ENCODE measurements around the gene GOLGA3.
"Not testable (repeated sequence)": the region's sequence is repeated elsewhere in the genome, so short reads cannot be mapped to it uniquely, and the experiment has no call there.

The GOLGA3 gene

GRCh38 chr12:132814232-132814631, 14.4 kb downstream of the GOLGA3 start:
- no peak for TF ChIP-seq CTCF (conservative IDR thresholded peaks at IDR 0.05)

DNA sequence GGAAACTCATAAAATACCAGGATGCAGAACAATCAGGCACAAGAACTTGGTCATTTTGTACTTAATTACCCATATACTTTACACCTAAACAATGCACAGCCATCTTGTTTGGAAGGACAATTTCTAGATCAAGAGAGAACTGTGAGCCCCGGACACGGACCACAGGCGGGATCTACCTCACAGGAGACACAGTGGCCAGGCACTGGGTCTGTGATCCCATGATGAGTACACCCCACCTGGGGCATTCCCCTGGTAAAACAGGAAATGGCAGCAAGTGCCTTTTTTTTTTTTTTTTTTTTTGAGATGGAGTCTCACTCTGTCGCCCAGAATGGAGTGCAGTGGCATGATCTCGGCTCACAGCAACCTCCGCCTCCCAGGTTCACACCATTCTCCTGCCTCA, 15.2 kb downstream of the GOLGA3 start:
- no peak overlapping the region for H3K27ac ChIP-seq

More at GRCh38 chr12:132814232-132814631, 14.4 kb downstream of the GOLGA3 start:
- H3K27ac ChIP-seq, result no peak overlapping the region

GRCh38 chr12:132812631-132813305, 15.9 kb downstream of the GOLGA3 start:
- no peak for TF ChIP-seq CTCF (conservative IDR thresholded peaks at IDR 0.05)
- H3K27ac ChIP-seq, result no peak overlapping the region

More for the DNA sequence above, 15.2 kb downstream of the GOLGA3 start:
- TF ChIP-seq CTCF (conservative IDR thresholded peaks at IDR 0.05), result no peak

GRCh38 chr12:132809391-132809790, 19.3 kb downstream of the GOLGA3 start:
- TF ChIP-seq CTCF (conservative IDR thresholded peaks at IDR 0.05), result peak; percentile 76
- not testable (repeated sequence) for H3K27ac ChIP-seq

GRCh38 chr12:132807295-132808092, 21.2 kb downstream of the GOLGA3 start:
- TF ChIP-seq CTCF (conservative IDR thresholded peaks at IDR 0.05), result no peak

DNA sequence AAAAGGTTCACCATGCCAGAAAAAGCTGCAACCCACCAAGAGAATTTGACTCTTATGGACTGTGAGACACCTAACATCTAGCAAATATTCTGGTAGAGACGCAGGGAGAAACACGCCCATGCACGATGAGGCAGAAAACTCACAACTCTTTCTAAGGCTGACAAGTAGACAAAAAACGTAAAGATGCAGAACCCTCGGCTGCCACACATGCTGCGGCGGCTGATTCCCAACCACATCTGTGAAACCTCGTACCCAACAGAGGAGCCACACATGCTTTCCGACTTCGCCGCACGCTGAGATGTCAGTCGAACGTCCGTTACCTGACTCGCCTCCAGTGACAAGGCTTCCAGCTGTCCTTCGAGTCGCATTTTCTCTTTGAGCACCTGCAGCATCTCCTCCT, 21.8 kb downstream of the GOLGA3 start:
- no peak for TF ChIP-seq CTCF (conservative IDR thresholded peaks at IDR 0.05)
- no peak overlapping the region for H3K27ac ChIP-seq

More at GRCh38 chr12:132807295-132808092, 21.2 kb downstream of the GOLGA3 start:
- H3K27ac ChIP-seq, result no peak overlapping the region

DNA sequence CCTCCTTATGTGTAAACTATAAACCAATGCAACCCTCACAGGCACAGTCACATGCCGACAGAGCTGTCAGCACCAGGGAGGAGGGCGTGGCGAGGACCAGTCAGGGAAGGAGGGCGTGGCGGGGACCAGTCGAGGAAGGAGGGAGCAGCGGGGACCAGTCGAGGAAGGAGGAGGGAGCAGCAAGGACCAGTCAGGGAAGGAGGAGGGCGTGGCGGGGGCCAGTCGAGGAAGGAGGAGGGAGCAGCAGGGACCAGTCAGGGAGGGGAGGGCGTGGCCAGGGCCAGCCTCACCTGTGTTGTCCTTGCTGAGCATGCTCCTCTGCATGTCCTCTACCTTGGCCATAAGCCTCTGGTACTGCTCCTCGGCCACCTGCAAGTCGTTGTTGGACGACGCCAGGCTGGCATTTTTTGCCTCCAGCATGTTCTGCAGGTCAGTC, 24.2 kb downstream of the GOLGA3 start:
- no peak overlapping the region for H3K27ac ChIP-seq
- no peak for TF ChIP-seq CTCF (conservative IDR thresholded peaks at IDR 0.05)

All from VCaP (cell line).